ENCODE results near the gene TLE4.

DNA sequence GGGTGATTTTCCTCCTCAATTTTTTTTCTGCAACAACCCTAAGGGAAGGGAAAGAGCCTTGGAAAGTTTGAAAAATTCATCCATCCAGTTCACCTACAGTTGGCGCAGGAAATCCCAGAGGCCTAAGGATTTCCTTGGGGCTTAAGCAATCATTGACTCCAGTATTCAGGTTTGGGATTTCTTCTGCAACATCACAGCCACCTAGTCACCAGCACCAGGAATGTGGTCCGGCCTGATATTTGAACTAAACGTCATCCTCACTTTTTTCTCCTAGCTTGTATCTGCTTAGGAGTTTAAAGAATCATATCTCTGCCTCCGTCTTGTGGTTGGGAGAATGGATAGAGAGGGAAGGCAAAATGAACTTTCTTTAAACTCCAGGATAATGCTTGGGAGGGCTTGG, 20.2 kb upstream of the TLE4 start:
- TF ChIP-seq, protein P1, sequence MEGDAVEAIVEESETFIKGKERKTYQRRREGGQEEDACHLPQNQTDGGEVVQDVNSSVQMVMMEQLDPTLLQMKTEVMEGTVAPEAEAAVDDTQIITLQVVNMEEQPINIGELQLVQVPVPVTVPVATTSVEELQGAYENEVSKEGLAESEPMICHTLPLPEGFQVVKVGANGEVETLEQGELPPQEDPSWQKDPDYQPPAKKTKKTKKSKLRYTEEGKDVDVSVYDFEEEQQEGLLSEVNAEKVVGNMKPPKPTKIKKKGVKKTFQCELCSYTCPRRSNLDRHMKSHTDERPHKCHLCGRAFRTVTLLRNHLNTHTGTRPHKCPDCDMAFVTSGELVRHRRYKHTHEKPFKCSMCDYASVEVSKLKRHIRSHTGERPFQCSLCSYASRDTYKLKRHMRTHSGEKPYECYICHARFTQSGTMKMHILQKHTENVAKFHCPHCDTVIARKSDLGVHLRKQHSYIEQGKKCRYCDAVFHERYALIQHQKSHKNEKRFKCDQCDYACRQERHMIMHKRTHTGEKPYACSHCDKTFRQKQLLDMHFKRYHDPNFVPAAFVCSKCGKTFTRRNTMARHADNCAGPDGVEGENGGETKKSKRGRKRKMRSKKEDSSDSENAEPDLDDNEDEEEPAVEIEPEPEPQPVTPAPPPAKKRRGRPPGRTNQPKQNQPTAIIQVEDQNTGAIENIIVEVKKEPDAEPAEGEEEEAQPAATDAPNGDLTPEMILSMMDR (IDR thresholded peaks at IDR 0.05; ENCODE audit: low read depth, low read length, poor library complexity, severe bottlenecking) = no peak
- no peak for TF ChIP-seq EZH2phosphoT487 (IDR thresholded peaks at IDR 0.05; ENCODE audit: borderline replicate concordance, low read length)

Data from DOHH2 (cell line).